PC-3 (cell line): Measurements from ENCODE around the gene BIRC7. TPM values are rescaled to one million over a fixed set of nuclear protein-coding genes. Genes with fewer than 3 reads are reported as not detected.

Experiments used
- ATAC-seq: fragments of 200-7000 bp; cut with Tn5 transposase; 2 replicates; pipeline ENCODE4 v1.9.1; 2020; ENCODE audit warnings: mild to moderate bottlenecking, moderate library complexity
- BruUV-seq: library from RNA; stranded (reverse); fragments of 400-500 nt; replicated peaks from 2 replicates; lab custom pipeline; 2021; lab: Mats Ljungman, UMichigan
- CTCF ChIA-PET: fragments of 300-600 bp; sonication (Branson Sonifier 250); formaldehyde crosslinking; loops from one replicate; lab custom pipeline; 2022; ENCODE audit warnings: antibody characterized with exemption; lab: Charles Lee
- POLR2A ChIA-PET: fragments of 300-600 bp; sonication (Branson Sonifier 250); formaldehyde crosslinking; loops from one replicate; lab custom pipeline; 2022; ENCODE audit warnings: antibody characterized with exemption; ENCODE audit not compliant: unreplicated experiment; lab: Charles Lee
- DNase-seq: peaks from one replicate; pipeline ENCODE4 v3.0.0-alpha.2; 2015
- H2AFZ ChIP-seq: fragments of 300-600 bp; sonication (generic); 2 replicates; pipeline ENCODE4 v1.6.0; 2016; ENCODE audit warnings: antibody characterized with exemption, low read length
- H3F3A ChIP-seq: fragments of 300-600 bp; sonication (generic); one replicate; pipeline ENCODE4 v1.6.0; 2017; ENCODE audit warnings: antibody characterized with exemption, low read length, control low read depth, mild to moderate bottlenecking; ENCODE audit not compliant: unreplicated experiment
- H3K27ac ChIP-seq: fragments of 300-600 bp; sonication (generic); 2 replicates; pipeline ENCODE4 v1.5.1; 2016; ENCODE audit warnings: mild to moderate bottlenecking, low read length
- H3K27me3 ChIP-seq: fragments of 300-600 bp; sonication (generic); 2 replicates; pipeline ENCODE4 v1.6.1; 2016; ENCODE audit warnings: low read length, mixed read lengths
- H3K36me3 ChIP-seq: fragments of 300-600 bp; sonication (generic); 2 replicates; pipeline ENCODE4 v1.6.1; 2016; ENCODE audit warnings: low read depth, mixed run types, low read length, mixed read lengths
- H3K4me1 ChIP-seq: fragments of 300-600 bp; sonication (generic); 2 replicates; pipeline ENCODE4 v1.5.1; 2016; ENCODE audit warnings: low read length; ENCODE audit not compliant: insufficient read depth
- H3K4me2 ChIP-seq: fragments of 300-600 bp; sonication (generic); 2 replicates; pipeline ENCODE4 v1.6.0; 2016; ENCODE audit warnings: low read length
- H3K4me3 ChIP-seq: fragments of 300-600 bp; sonication (generic); 2 replicates; pipeline ENCODE4 v1.5.1; 2016; ENCODE audit warnings: mild to moderate bottlenecking, low read length, mixed read lengths
- H3K79me2 ChIP-seq: fragments of 300-600 bp; sonication (generic); 2 replicates; pipeline ENCODE4 v1.6.1; 2017; ENCODE audit warnings: low read length, mixed read lengths
- H3K9ac ChIP-seq: fragments of 300-600 bp; sonication (generic); 2 replicates; pipeline ENCODE4 v1.6.0; 2016; ENCODE audit warnings: mild to moderate bottlenecking, low read length
- H3K9me2 ChIP-seq: fragments of 300-600 bp; sonication (generic); replicated peaks from 2 replicates; pipeline ENCODE4 v1.6.1; 2016; ENCODE audit warnings: mixed run types, low read length, mixed read lengths
- H3K9me3 ChIP-seq: fragments of 300-600 bp; sonication (generic); 2 replicates; pipeline ENCODE4 v1.6.1; 2016; ENCODE audit warnings: low read length, mixed read lengths
- H4K20me1 ChIP-seq: fragments of 300-600 bp; sonication (generic); 2 replicates; pipeline ENCODE4 v1.6.1; 2016; ENCODE audit warnings: low read length, mixed read lengths
- EZH2 ChIP-seq: fragments of 300-600 bp; sonication (generic); IDR thresholded peaks from one replicate; pipeline ENCODE4 v1.6.1; 2017; ENCODE audit warnings: antibody characterized with exemption, mild to moderate bottlenecking, low read length; ENCODE audit not compliant: unreplicated experiment
- EZH2phosphoT487 ChIP-seq: fragments of 300-600 bp; sonication (generic); IDR thresholded peaks from 2 replicates; pipeline ENCODE4 v1.6.1; 2018; ENCODE audit warnings: mild to moderate bottlenecking, antibody characterized with exemption, low read length, borderline replicate concordance
- intact Hi-C: fragments of 100-400 bp; cut with micrococcal nuclease; formaldehyde crosslinking; loops from 2 replicates; pipeline ENCODE4 v1.9.0; 2023
- total RNA-seq: library from RNA; depleted of rRNA; stranded (reverse); fragments of >200 nt; gene quantifications from 2 replicates; pipeline ENCODE4 v1.2.3, GENCODE V29; 2014
- TF ChIP-seq, protein P1 (sequence below): fragments of 300-600 bp; sonication (generic); conservative IDR thresholded peaks from 2 replicates; pipeline ENCODE4 v1.5.1; 2017; ENCODE audit warnings: antibody characterized with exemption, low read depth, mild to moderate bottlenecking, low read length

The BIRC7 gene
- total RNA-seq, 1 experiment from 2014 or later = not detected

DNA sequence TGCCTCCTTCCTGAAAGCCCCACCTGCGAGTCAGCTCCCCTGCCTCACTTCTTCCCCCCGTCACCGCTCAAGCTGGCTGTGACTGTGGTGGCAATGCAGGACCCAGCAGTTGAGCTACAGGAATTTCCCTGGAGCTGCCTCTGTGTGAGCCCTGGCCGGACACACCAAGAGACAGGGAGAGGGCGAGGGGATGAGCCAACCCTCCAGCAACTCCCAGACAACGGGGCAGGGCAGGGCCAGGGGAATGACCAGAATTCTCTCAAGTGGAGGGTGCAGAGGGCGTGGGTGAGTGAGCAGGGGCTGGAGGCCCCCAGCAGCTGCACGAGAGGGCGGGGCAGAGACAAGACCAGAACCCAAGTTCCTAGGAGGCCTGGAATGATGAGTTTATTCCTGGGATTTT is 32.0 kb downstream of the BIRC7 start:
- Histone ChIP-seq H4K20me1 (no peaks in the 10 kb centered on the region), H3K27ac (no peak overlapping the region), H3K9ac (no peak overlapping the region), H3K27me3 (peaks cover 14% of the 10 kb centered on the region), H3K9me3 (no peaks in the 10 kb centered on the region), H3K4me1 (peaks cover 5% of the 10 kb centered on the region; the same call in 1 of the 2 replicates), H3K4me3 (no peak overlapping the region), H3K79me2 (peaks cover 8% of the 10 kb centered on the region), H3K4me2 (no peak overlapping the region), H2AFZ (no peak overlapping the region), H3K9me2 (no peaks in the 10 kb centered on the region), H3F3A (no peaks in the 10 kb centered on the region), H3K36me3 (no peaks in the 10 kb centered on the region)
- no TSS peak for BruUV-seq
- TF ChIP-seq, protein P1, sequence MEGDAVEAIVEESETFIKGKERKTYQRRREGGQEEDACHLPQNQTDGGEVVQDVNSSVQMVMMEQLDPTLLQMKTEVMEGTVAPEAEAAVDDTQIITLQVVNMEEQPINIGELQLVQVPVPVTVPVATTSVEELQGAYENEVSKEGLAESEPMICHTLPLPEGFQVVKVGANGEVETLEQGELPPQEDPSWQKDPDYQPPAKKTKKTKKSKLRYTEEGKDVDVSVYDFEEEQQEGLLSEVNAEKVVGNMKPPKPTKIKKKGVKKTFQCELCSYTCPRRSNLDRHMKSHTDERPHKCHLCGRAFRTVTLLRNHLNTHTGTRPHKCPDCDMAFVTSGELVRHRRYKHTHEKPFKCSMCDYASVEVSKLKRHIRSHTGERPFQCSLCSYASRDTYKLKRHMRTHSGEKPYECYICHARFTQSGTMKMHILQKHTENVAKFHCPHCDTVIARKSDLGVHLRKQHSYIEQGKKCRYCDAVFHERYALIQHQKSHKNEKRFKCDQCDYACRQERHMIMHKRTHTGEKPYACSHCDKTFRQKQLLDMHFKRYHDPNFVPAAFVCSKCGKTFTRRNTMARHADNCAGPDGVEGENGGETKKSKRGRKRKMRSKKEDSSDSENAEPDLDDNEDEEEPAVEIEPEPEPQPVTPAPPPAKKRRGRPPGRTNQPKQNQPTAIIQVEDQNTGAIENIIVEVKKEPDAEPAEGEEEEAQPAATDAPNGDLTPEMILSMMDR = no peak
- TF ChIP-seq EZH2 (no peak), EZH2phosphoT487 (no peak)
- ChIA-PET POLR2A (no interaction called here), CTCF (no interaction called here)
- DNase-seq (no peak), ATAC-seq (no peak)
- intact Hi-C loops = no loop called here

DNA sequence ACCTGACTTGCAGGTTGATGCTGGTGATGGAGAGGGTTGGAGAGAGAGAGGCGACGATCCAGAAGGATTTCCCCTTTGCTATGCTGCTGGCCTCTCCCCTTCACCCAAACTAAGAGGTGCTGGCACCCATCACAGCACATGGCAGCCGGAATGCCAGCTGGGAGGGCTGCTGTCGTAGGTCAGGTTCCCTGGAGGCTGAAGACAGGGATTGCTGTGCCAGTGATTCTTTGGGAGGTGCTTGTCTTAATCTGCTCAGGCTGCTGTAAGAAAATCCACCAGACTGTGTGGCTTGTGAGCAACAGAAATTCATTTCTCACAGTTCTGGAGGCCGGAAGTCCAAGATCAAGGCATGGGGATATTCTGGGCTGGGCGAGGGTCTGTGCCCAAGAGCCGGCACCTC is 32.6 kb downstream of the BIRC7 start:
- CTCF ChIA-PET = no interaction called here
- Histone ChIP-seq H3K4me1 (peaks cover 5% of the 10 kb centered on the region; the same call in 1 of the 2 replicates), H3K4me3 (no peak overlapping the region), H3K9me2 (no peaks in the 10 kb centered on the region), H3K27me3 (peaks cover 9% of the 10 kb centered on the region), H3K9me3 (no peaks in the 10 kb centered on the region), H3K27ac (no peak overlapping the region), H3F3A (no peaks in the 10 kb centered on the region), H3K36me3 (no peaks in the 10 kb centered on the region), H3K79me2 (peaks cover 14% of the 10 kb centered on the region), H2AFZ (no peak overlapping the region), H3K9ac (no peak overlapping the region), H3K4me2 (no peak overlapping the region), H4K20me1 (peaks cover 2% of the 10 kb centered on the region; the same call in 1 of the 2 replicates)
- intact Hi-C loops = no loop called here
- no TSS peak for BruUV-seq
- POLR2A ChIA-PET = no interaction called here
- DNase-seq (no peak), ATAC-seq (no peak)
- TF ChIP-seq EZH2phosphoT487 (no peak), EZH2 (no peak)
- TF ChIP-seq, protein P1 = no peak

DNA sequence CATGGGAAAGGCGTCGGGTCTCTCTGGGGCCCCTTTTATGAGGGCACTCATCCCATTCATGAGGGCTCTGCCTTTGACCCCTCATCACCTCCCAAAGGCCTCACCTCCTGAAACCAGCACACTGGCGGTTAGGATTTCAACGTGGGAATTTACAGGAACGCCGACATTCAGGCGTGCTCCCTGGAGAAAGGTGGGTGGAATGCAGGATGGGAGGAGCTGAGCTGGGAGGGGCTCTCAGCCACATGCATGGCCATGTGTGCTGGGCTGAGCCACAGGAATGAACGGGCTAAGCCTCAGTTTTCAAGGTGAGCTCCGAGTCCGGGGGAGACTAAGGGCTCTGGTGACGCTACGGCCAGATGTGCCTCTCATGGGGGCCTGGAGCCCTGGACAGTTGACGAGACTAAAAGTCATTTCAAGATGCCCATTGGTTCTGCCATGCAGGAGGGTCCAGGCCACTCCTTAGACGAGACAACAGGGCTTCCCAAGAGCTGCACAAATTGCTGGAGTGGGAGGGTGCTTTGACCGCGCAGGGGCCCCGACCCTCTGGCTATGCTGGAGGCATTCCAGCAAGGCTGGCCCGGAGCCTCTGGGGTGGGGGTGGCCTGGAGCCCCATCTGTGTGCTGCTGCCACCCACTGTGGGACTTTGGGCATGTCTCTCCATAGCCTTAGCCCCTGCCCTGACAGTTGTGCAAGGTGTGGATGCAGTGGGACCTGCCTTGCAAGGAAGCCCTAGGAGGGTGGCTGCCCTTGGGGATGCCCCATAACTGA is 33.1 kb downstream of the BIRC7 start:
- CTCF ChIA-PET = no interaction called here
- no peak for DNase-seq
- no peak for ATAC-seq
- TF ChIP-seq EZH2phosphoT487 (no peak), EZH2 (no peak)
- Histone ChIP-seq H3K27me3 (peaks cover 8% of the 10 kb centered on the region), H3K9me2 (no peaks in the 10 kb centered on the region), H3K4me3 (no peak overlapping the region), H4K20me1 (peaks cover 8% of the 10 kb centered on the region; the same call in 1 of the 2 replicates), H3K9me3 (no peaks in the 10 kb centered on the region), H3K4me1 (peaks cover 7% of the 10 kb centered on the region; the same call in 1 of the 2 replicates), H3K27ac (no peak overlapping the region), H3K9ac (no peak overlapping the region), H3K36me3 (no peaks in the 10 kb centered on the region), H2AFZ (no peak overlapping the region), H3K79me2 (peaks cover 20% of the 10 kb centered on the region), H3F3A (no peaks in the 10 kb centered on the region), H3K4me2 (no peak overlapping the region)
- no TSS peak for BruUV-seq
- POLR2A ChIA-PET = no interaction called here
- intact Hi-C loops = no loop called here
